DOHH2 (cell line): ENCODE results near the gene S1PR2.

ENCODE experiments used
- EZH2phosphoT487 ChIP-seq: fragments of 200-600 bp; sonication (generic); IDR thresholded peaks from 2 replicates; pipeline ENCODE4 v1.6.1; 2017; ENCODE audit warnings: borderline replicate concordance, mild to moderate bottlenecking, antibody characterized with exemption, low read length, moderate library complexity, mixed read lengths
- TF ChIP-seq, protein P1 (sequence below): fragments of 200-600 bp; sonication (generic); IDR thresholded peaks from one replicate; pipeline ENCODE4 v1.5.1; 2014; ENCODE audit warnings: antibody characterized with exemption, mild to moderate bottlenecking, low read depth, low read length; ENCODE audit not compliant: poor library complexity, severe bottlenecking

DNA sequence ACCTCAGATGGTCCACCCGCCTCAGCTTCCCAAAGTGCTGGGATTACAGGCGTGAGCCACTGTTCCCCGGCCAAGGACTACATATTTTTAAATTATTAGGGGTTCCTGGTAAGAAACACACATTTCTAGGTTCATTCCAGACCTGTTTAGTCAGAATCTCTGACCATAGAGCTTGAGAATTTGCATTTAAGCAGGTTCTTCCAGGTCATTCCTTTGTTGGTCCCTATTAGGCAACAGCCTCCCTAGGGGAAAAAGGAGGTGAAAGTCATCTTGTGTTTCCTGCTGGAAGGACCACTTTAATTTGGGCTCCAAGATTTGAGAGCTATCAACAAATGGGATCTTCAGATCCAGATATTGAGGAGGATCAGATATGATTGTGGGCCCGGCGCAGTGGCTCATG, 16.3 kb downstream of the S1PR2 start:
- TF ChIP-seq, protein P1, sequence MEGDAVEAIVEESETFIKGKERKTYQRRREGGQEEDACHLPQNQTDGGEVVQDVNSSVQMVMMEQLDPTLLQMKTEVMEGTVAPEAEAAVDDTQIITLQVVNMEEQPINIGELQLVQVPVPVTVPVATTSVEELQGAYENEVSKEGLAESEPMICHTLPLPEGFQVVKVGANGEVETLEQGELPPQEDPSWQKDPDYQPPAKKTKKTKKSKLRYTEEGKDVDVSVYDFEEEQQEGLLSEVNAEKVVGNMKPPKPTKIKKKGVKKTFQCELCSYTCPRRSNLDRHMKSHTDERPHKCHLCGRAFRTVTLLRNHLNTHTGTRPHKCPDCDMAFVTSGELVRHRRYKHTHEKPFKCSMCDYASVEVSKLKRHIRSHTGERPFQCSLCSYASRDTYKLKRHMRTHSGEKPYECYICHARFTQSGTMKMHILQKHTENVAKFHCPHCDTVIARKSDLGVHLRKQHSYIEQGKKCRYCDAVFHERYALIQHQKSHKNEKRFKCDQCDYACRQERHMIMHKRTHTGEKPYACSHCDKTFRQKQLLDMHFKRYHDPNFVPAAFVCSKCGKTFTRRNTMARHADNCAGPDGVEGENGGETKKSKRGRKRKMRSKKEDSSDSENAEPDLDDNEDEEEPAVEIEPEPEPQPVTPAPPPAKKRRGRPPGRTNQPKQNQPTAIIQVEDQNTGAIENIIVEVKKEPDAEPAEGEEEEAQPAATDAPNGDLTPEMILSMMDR: no peak
- no peak for TF ChIP-seq EZH2phosphoT487
